ENCODE results near the gene TSHZ2.

DNA sequence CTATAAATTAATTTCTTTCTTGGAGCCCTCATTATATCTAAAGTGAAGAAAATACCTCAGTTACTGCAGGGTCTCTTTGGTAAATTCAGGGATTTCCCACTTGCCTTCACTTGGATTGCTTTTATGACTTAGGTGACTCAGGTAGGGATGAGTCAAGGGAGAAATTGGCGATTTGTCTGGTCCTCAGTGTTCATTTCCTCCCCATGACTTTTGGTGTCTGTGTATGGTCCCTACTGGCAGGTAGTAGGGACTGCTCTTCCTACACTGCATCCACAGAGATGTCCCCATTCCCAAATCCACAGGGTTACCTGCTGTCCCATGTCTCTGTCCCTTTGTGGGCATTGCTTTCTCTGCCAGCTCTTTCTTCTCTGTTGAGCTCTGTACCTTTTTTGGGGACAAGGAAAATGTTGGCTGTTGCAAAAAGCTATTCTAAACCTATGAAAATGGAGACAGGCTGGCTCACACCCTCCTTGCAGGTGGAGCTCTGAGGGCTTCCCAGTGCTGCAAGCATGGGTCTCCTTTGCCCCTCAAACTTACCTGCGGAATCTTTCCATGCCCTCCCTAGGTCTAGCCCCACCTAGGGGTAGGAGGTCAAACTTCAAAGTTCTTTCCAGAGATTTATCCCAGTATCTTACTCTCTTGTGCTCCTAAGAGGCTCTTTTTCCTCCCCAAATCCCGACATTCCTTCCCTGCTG, 409.6 kb downstream of the TSHZ2 start:
- TF ChIP-seq SUZ12 (IDR thresholded peaks at IDR 0.05; ENCODE audit: extremely low read depth, insufficient read depth, insufficient read length) (no peak), ZNF274 (IDR thresholded peaks at IDR 0.05; ENCODE audit: low read depth, low read length) (no peak)

All from NT2/D1 (cell line).